CD4-positive, alpha-beta memory T cell (primary cell): ENCODE results near the gene STK17B. TPM values are rescaled to one million over a fixed set of nuclear protein-coding genes. Genes with fewer than 3 reads are reported as not detected.

Experiments used
- CTCF ChIA-PET: fragments of 350-600 bp; sonication (Branson Sonifier 250); formaldehyde crosslinking; loops from one replicate; lab custom pipeline; 2021; ENCODE audit warnings: inconsistent platforms; ENCODE audit not compliant: partially characterized antibody; lab: Charles Lee
- POLR2A ChIA-PET: fragments of 350-600 bp; sonication (Branson Sonifier 250); formaldehyde crosslinking; loops from one replicate; lab custom pipeline; 2021; ENCODE audit not compliant: partially characterized antibody; lab: Charles Lee
- DNase-seq, 5 donors: peaks; one replicate each; pipeline versions ENCODE4 v3.0.0 to v3.0.0-alpha.2; 2020 to 2022; ENCODE audit warnings: mixed read lengths in 1 of 5
- H3K27ac ChIP-seq: one replicate; pipeline ENCODE4 v1.7.0; 2013; ENCODE audit warnings: low read depth, low read length
- H3K27me3 ChIP-seq: 2 replicates; pipeline ENCODE4 v1.7.0; 2013; ENCODE audit warnings: mild to moderate bottlenecking, low read length, moderate library complexity; ENCODE audit not compliant: insufficient read depth
- H3K36me3 ChIP-seq: 2 replicates; pipeline ENCODE4 v1.7.0; 2013; ENCODE audit warnings: mild to moderate bottlenecking, low read length, moderate library complexity; ENCODE audit not compliant: insufficient read depth
- H3K4me1 ChIP-seq: 2 replicates; pipeline ENCODE4 v1.7.0; 2013; ENCODE audit warnings: mild to moderate bottlenecking, low read length, moderate library complexity; ENCODE audit not compliant: insufficient read depth
- H3K4me3 ChIP-seq, 2 donors: one replicate each; pipeline ENCODE4 v1.7.0; 2013; ENCODE audit warnings: low read length in 2 of 2, mild to moderate bottlenecking in 1 of 2
- H3K9me3 ChIP-seq, 2 donors: one replicate each; pipeline ENCODE4 v1.7.0; 2013; ENCODE audit warnings: low read length in 2 of 2, control low read depth in 1 of 2; ENCODE audit not compliant: control insufficient read depth in 1 of 2
- H3K27ac Mint-ChIP-seq, 7 donors: one replicate each; pipeline ENCODE4 v1.8.0; 2020 to 2021; ENCODE audit warnings: mixed read lengths in 7 of 7, mild to moderate bottlenecking in 6 of 7, inconsistent platforms in 3 of 7, moderate library complexity in 3 of 7
- H3K27me3 Mint-ChIP-seq, 2 donors: one replicate each; pipeline ENCODE4 v1.8.0; 2020 to 2021; ENCODE audit warnings: mixed read lengths in 2 of 2
- H3K36me3 Mint-ChIP-seq, 2 donors: one replicate each; pipeline ENCODE4 v1.8.0; 2020 to 2021; ENCODE audit warnings: mixed read lengths in 2 of 2, inconsistent platforms in 1 of 2, mild to moderate bottlenecking in 1 of 2
- H3K4me1 Mint-ChIP-seq, 4 donors: one replicate each; pipeline ENCODE4 v1.8.0; 2020 to 2021; ENCODE audit warnings: mixed read lengths in 4 of 4, mild to moderate bottlenecking in 1 of 4
- H3K4me3 Mint-ChIP-seq, 8 donors: one replicate each; pipeline ENCODE4 v1.8.0; 2020 to 2021; ENCODE audit warnings: mixed read lengths in 8 of 8, mild to moderate bottlenecking in 7 of 8, moderate library complexity in 6 of 8, inconsistent platforms in 3 of 8
- H3K9me3 Mint-ChIP-seq, 8 donors: one replicate each; pipeline ENCODE4 v1.8.0; 2020 to 2021; ENCODE audit warnings: mixed read lengths in 8 of 8, mild to moderate bottlenecking in 5 of 8, inconsistent platforms in 3 of 8, moderate library complexity in 1 of 8
- intact Hi-C: fragments of 100-400 bp; cut with micrococcal nuclease; formaldehyde crosslinking; loops from one replicate; pipeline ENCODE4 v1.15.1; 2023
- polyA plus RNA-seq, 2 donors: library from polyadenylated mRNA; unstranded; fragments of 300-500 nt; fragmentation: Illumina TruSeq; gene quantifications; one replicate each; pipeline ENCODE4 v1.2.3, GENCODE V29; 2021
- total RNA-seq, 2 experiments: library from RNA; stranded (reverse); gene quantifications; one replicate each; pipeline ENCODE4 v1.2.3, GENCODE V29; 2021

STK17B gene
- total and polyA plus RNA-seq, 4 experiments from 2014 or later, result 79.7 to 243 (median 163) TPM

- Histone ChIP-seq H3K4me1 (peaks cover 45% of the 10 kb centered on the region), H3K4me3 (peak overlapping the region; percentile 77 to 86), H3K27ac (peak overlapping the region; percentile 92), H3K36me3 (peaks cover 17% of the 10 kb centered on the region), H3K27me3 (no peaks in the 10 kb centered on the region), H3K9me3 (no peaks in the 10 kb centered on the region)
- ChIA-PET POLR2A (interaction anchor here (0.7 to 12.1 kb wide), 32 partner anchors 9 to 631 kb away, joined by 3 to 194 read pairs (median 8); partner anchors contain the start of gene SLC39A10), CTCF (interaction anchor here (0.8 to 11.8 kb wide), 19 partner anchors 9 to 110 kb away, joined by 3 to 93 read pairs (median 5); partner anchors contain the start of gene DNAH7)
- no peaks in the 10 kb centered on the region for H3K27me3 Mint-ChIP-seq
- peak overlapping the region; percentile 90 to 99 (median 96) for H3K4me3 Mint-ChIP-seq
- H3K4me1 Mint-ChIP-seq, result peaks cover 21 to 56% (median 35%) of the 10 kb centered on the region in 4 donors
- H3K27ac Mint-ChIP-seq, result peak overlapping the region; percentile 77 to 94 (median 93)
- peak; percentile 57 to 67 (median 60) for DNase-seq
- H3K9me3 Mint-ChIP-seq, result peaks cover 0 to 2% (median 0%) of the 10 kb centered on the region in 8 donors
- intact Hi-C loops, result loop anchor here (2.0 to 10.0 kb wide), 2 partner anchors 16 to 1028 kb away; no protein-coding TSS in a partner anchor
- peaks cover 63 to 67% of the 10 kb centered on the region in 2 donors for H3K36me3 Mint-ChIP-seq
Observed at GRCh38 chr2:196166876-196167275, 4.5 kb downstream of the STK17B start.

DNA sequence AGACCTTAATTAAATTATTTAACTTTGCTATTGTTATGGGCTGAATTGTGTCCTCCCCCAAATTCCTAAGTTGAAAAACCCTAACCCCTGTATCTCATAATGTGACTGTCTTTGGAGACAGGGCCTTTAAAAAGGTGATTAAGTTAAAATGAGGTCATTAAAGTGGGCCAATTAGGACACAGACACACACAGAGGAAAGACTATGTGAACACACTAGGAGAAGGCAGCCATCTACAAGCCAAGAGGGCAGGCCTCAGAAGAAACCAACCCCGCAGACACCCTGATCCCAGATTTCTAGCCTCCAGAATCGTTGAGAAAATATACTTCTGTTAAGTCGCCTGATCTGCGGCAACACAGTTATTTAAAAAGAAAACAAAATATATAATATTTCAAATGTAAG lies 6.4 kb downstream of the STK17B start:
- H3K27me3 ChIP-seq, result no peaks in the 10 kb centered on the region
- DNase-seq, result no peak
- Mint-ChIP-seq H3K4me1 (peaks cover 27 to 65% (median 43%) of the 10 kb centered on the region in 4 donors), H3K9me3 (peaks cover 0 to under 1% (median 0%) of the 10 kb centered on the region in 8 donors), H3K36me3 (peaks cover 56 to 75% of the 10 kb centered on the region in 2 donors), H3K27ac (peak overlapping the region; percentile 81 to 96 (median 94)), H3K27me3 (no peaks in the 10 kb centered on the region), H3K4me3 (peak overlapping the region; percentile 77 to 99 (median 92))
- intact Hi-C loops, result loop anchor here (10.0 kb wide), 1 partner anchor 1030 kb away; no protein-coding TSS in a partner anchor
- H3K9me3 ChIP-seq, result no peaks in the 10 kb centered on the region
- POLR2A ChIA-PET, result interaction anchor here (0.7 to 12.1 kb wide), 22 partner anchors 8 to 111 kb away, joined by 3 to 194 read pairs (median 8); no protein-coding TSS in a partner anchor
- H3K36me3 ChIP-seq, result peaks cover 17% of the 10 kb centered on the region
- H3K4me3 ChIP-seq, result peak overlapping the region; percentile 26 to 51
- peak overlapping the region; percentile 95 for H3K27ac ChIP-seq
- peaks cover 61% of the 10 kb centered on the region for H3K4me1 ChIP-seq
- CTCF ChIA-PET, result interaction anchor here (0.6 to 11.8 kb wide), 13 partner anchors 12 to 508 kb away, joined by 3 to 93 read pairs (median 5); partner anchors contain the start of gene SLC39A10

DNA sequence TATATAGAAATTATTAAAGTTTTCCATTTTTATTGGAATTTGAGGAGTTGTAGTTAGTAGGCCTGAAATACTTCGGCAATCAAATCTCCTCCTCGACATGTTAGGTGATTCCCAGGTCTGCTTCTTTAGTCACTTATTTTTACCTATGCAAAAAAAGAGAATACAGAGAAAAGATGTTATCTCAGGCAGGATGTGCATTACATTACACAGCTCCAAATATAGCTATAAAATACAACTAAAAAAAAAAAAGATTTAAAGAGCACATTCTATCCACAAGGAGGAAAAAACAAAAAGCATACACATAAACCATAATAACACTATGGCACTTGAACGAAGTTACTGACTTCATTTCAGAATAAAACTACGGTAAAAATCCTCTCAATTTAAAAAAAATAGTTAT lies 8.1 kb downstream of the STK17B start:
- Mint-ChIP-seq H3K4me3 (peak overlapping the region; percentile 74 to 90 (median 83)), H3K27ac (peak overlapping the region; percentile 92 to 98 (median 95)), H3K4me1 (peaks cover 28 to 80% (median 50%) of the 10 kb centered on the region in 4 donors), H3K9me3 (no peaks in the 10 kb centered on the region), H3K27me3 (no peaks in the 10 kb centered on the region), H3K36me3 (peaks cover 50 to 76% of the 10 kb centered on the region in 2 donors)
- Histone ChIP-seq H3K4me1 (peaks cover 77% of the 10 kb centered on the region), H3K27me3 (no peaks in the 10 kb centered on the region), H3K27ac (peak overlapping the region; percentile 95), H3K4me3 (no peak overlapping the region), H3K36me3 (peaks cover 17% of the 10 kb centered on the region), H3K9me3 (no peaks in the 10 kb centered on the region)
- ChIA-PET CTCF (interaction anchor here (0.9 to 11.8 kb wide), 14 partner anchors 9 to 173 kb away, joined by 3 to 93 read pairs (median 4); no protein-coding TSS in a partner anchor), POLR2A (interaction anchor here (1.0 to 12.1 kb wide), 26 partner anchors 8 to 113 kb away, joined by 3 to 194 read pairs (median 8); partner anchors contain the start of gene STK17B)
- peak; percentile 57 to 72 (median 65) for DNase-seq
- intact Hi-C loops, result loop anchor here (2.0 to 10.0 kb wide), 2 partner anchors 100 to 1032 kb away; no protein-coding TSS in a partner anchor

GRCh38 chr2:196162586-196163175 lies 8.7 kb downstream of the STK17B start:
- no peaks in the 10 kb centered on the region for H3K9me3 ChIP-seq
- Mint-ChIP-seq H3K36me3 (peaks cover 49 to 74% of the 10 kb centered on the region in 2 donors), H3K4me1 (peaks cover 33 to 86% (median 54%) of the 10 kb centered on the region in 4 donors), H3K27me3 (no peaks in the 10 kb centered on the region), H3K4me3 (peak overlapping the region; percentile 74 to 90 (median 83)), H3K9me3 (no peaks in the 10 kb centered on the region), H3K27ac (peak overlapping the region; percentile 92 to 98 (median 95))
- intact Hi-C loops, result loop anchor here (2.0 to 10.0 kb wide), 2 partner anchors 100 to 1032 kb away; no protein-coding TSS in a partner anchor
- H3K36me3 ChIP-seq, result peaks cover 21% of the 10 kb centered on the region
- peak overlapping the region; percentile 49 to 67 for H3K4me3 ChIP-seq
- peaks cover 83% of the 10 kb centered on the region for H3K4me1 ChIP-seq
- H3K27me3 ChIP-seq, result no peaks in the 10 kb centered on the region
- POLR2A ChIA-PET, result interaction anchor here (1.0 to 12.1 kb wide), 24 partner anchors 8 to 113 kb away, joined by 3 to 194 read pairs (median 10); partner anchors contain the start of gene STK17B
- H3K27ac ChIP-seq, result peak overlapping the region; percentile 95
- CTCF ChIA-PET, result interaction anchor here (0.9 to 11.8 kb wide), 13 partner anchors 8 to 174 kb away, joined by 3 to 93 read pairs (median 4); no protein-coding TSS in a partner anchor
- DNase-seq, result no peak

DNA sequence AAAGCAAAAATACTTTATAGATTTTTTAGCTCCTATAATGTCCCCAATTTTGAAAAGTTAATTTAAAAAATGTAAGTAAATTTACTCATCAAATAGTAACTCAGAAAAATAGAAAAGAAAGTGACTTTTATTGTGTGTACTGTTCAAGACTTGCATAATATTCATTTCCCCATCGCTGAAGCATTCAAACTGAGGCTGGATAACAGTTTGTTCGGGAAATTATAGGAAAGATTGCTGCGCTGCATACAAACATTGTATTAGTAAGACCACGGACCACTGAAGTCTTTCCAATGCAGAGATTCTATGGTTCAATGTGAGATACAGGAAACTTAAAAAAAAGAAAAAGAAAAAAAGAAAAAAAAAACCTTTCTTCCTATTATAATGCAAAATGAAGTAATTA lies 10.4 kb downstream of the STK17B start:
- peak overlapping the region; percentile 92 to 98 (median 96) for H3K27ac Mint-ChIP-seq
- no peaks in the 10 kb centered on the region for H3K9me3 Mint-ChIP-seq
- intact Hi-C loops, result loop anchor here (1.0 to 10.0 kb wide), 6 partner anchors 9 to 1034 kb away; no protein-coding TSS in a partner anchor
- no peak for DNase-seq
- peak overlapping the region; percentile 10 to 39 for H3K4me3 ChIP-seq
- peak overlapping the region; percentile 95 for H3K27ac ChIP-seq
- peaks cover 95% of the 10 kb centered on the region for H3K4me1 ChIP-seq
- H3K27me3 Mint-ChIP-seq, result no peaks in the 10 kb centered on the region
- H3K36me3 ChIP-seq, result peaks cover 24% of the 10 kb centered on the region
- peaks cover 49 to 80% of the 10 kb centered on the region in 2 donors for H3K36me3 Mint-ChIP-seq
- ChIA-PET CTCF (interaction anchor here (0.6 to 11.8 kb wide), 3 partner anchors 72 to 116 kb away, joined by 3 to 93 read pairs (median 20); no protein-coding TSS in a partner anchor), POLR2A (interaction anchor here (0.7 to 12.1 kb wide), 14 partner anchors 9 to 115 kb away, joined by 3 to 194 read pairs (median 10); partner anchors contain the start of gene STK17B)
- peak overlapping the region; percentile 68 to 90 (median 76) for H3K4me3 Mint-ChIP-seq
- peaks cover 39 to 93% (median 60%) of the 10 kb centered on the region in 4 donors for H3K4me1 Mint-ChIP-seq
- no peaks in the 10 kb centered on the region for H3K9me3 ChIP-seq
- no peaks in the 10 kb centered on the region for H3K27me3 ChIP-seq

- CTCF ChIA-PET, result interaction anchor here (0.6 to 11.8 kb wide), 7 partner anchors 9 to 117 kb away, joined by 3 to 93 read pairs (median 4); no protein-coding TSS in a partner anchor
- peak; percentile 86 to 90 (median 87) for DNase-seq
Observed at GRCh38 chr2:196160101-196160500, 11.3 kb downstream of the STK17B start.

More at GRCh38 chr2:196160101-196160500, 11.3 kb downstream of the STK17B start:
- Histone ChIP-seq H3K36me3 (peaks cover 23% of the 10 kb centered on the region), H3K4me3 (peak overlapping the region in 1 of 2 donors; percentile 1), H3K27ac (peak overlapping the region; percentile 95), H3K4me1 (peaks cover 96% of the 10 kb centered on the region), H3K27me3 (no peaks in the 10 kb centered on the region), H3K9me3 (no peaks in the 10 kb centered on the region)
- no peaks in the 10 kb centered on the region for H3K9me3 Mint-ChIP-seq
- peak overlapping the region; percentile 62 to 90 (median 78) for H3K4me3 Mint-ChIP-seq
- peak overlapping the region; percentile 92 to 98 (median 96) for H3K27ac Mint-ChIP-seq
- H3K4me1 Mint-ChIP-seq, result peaks cover 38 to 93% (median 59%) of the 10 kb centered on the region in 4 donors
- H3K27me3 Mint-ChIP-seq, result no peaks in the 10 kb centered on the region
- H3K36me3 Mint-ChIP-seq, result peaks cover 50 to 80% of the 10 kb centered on the region in 2 donors
- intact Hi-C loops, result loop anchor here (1.0 to 10.0 kb wide), 6 partner anchors 10 to 1035 kb away; no protein-coding TSS in a partner anchor
- POLR2A ChIA-PET, result interaction anchor here (0.6 to 12.1 kb wide), 20 partner anchors 8 to 118 kb away, joined by 3 to 194 read pairs (median 7); partner anchors contain the start of gene STK17B
